ENCODE results near the gene DNMT3A. TPM values are rescaled to one million over a fixed set of nuclear protein-coding genes. Genes with fewer than 3 reads are reported as not detected.

DNMT3A gene
- total RNA-seq, 2 donors from 2014 or later: 17.7 to 24.3 TPM

DNA sequence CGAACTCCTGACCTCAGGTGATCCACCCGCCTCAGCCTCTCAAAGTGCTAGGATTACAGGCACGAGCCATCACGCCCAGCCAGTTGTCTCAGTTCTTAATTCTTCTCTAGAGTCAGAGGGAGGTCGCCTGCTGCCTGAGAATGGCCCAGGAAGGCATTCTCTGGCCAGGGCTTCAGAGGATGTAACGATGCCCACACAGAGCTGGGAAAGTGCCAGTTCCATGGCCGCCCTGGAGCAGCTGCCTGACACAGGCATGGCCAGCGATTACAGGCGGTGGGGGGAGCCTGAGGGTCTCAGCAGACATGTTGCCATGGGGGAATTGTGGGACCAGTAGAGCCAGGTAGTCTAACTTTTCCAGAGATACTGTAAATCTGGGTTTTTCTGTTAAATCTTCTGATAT, 25.6 kb upstream of the DNMT3A start:
- TF ChIP-seq, protein P1, sequence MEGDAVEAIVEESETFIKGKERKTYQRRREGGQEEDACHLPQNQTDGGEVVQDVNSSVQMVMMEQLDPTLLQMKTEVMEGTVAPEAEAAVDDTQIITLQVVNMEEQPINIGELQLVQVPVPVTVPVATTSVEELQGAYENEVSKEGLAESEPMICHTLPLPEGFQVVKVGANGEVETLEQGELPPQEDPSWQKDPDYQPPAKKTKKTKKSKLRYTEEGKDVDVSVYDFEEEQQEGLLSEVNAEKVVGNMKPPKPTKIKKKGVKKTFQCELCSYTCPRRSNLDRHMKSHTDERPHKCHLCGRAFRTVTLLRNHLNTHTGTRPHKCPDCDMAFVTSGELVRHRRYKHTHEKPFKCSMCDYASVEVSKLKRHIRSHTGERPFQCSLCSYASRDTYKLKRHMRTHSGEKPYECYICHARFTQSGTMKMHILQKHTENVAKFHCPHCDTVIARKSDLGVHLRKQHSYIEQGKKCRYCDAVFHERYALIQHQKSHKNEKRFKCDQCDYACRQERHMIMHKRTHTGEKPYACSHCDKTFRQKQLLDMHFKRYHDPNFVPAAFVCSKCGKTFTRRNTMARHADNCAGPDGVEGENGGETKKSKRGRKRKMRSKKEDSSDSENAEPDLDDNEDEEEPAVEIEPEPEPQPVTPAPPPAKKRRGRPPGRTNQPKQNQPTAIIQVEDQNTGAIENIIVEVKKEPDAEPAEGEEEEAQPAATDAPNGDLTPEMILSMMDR (IDR thresholded peaks at IDR 0.05): no peak
- Histone ChIP-seq H3K4me3 (no peak overlapping the region), H3K27ac (no peak overlapping the region), H3K27me3 (replicated peaks; ENCODE audit: insufficient read depth) (no peaks in the 10 kb centered on the region), H3K4me1 (ENCODE audit: control insufficient read depth in 1 of 2, low read depth in 2 of 2) (no peaks in the 10 kb centered on the region), H3K36me3 (no peaks in the 10 kb centered on the region), H3K9me3 (no peaks in the 10 kb centered on the region)
- ATAC-seq (ENCODE audit: insufficient number of reproducible peaks, low FRiP score, low read depth) (no peak), DNase-seq (ENCODE audit: low spot score) (no peak)

DNA sequence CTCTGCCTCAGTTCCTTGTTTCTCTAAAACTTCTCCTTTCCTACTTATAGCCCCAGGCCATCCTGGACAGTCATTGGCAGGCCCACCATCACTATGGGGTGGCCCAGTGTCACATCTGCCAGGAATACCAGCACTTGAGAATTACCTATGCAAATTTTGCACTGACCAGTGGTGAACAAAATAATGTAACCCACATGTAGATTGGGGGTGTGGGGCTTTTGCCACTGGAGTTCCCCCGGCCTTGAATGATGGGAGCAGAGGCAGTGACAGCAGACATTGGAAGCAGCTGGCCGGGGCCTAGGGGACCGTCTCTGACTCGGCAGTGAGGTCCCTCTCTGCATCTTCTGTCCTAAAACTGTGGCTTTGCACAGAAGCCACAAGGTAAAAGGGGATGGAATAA, 24.9 kb upstream of the DNMT3A start:
- H3K4me1 ChIP-seq (ENCODE audit: control insufficient read depth in 1 of 2, low read depth in 2 of 2): peaks cover 0 to 2% of the 10 kb centered on the region in 2 donors

GRCh38 chr2:25365241-25365640, 23.5 kb upstream of the DNMT3A start:
- H3K27me3 ChIP-seq (replicated peaks; ENCODE audit: insufficient read depth): no peaks in the 10 kb centered on the region
- TF ChIP-seq, protein P1 (IDR thresholded peaks at IDR 0.05): no peak
- H3K4me3 ChIP-seq: no peak overlapping the region
- H3K27ac ChIP-seq: no peak overlapping the region
- no peaks in the 10 kb centered on the region for H3K36me3 ChIP-seq
- peaks cover 0 to 4% of the 10 kb centered on the region in 2 donors for H3K4me1 ChIP-seq (ENCODE audit: control insufficient read depth in 1 of 2, low read depth in 2 of 2)
- no peak for ATAC-seq (ENCODE audit: insufficient number of reproducible peaks, low FRiP score, low read depth)
- no peaks in the 10 kb centered on the region for H3K9me3 ChIP-seq
- no peak for DNase-seq (ENCODE audit: low spot score)

More for the DNA sequence above, 24.9 kb upstream of the DNMT3A start:
- ATAC-seq (ENCODE audit: insufficient number of reproducible peaks, low FRiP score, low read depth) (no peak), DNase-seq (ENCODE audit: low spot score) (no peak)
- Histone ChIP-seq H3K36me3 (no peaks in the 10 kb centered on the region), H3K27ac (no peak overlapping the region), H3K9me3 (no peaks in the 10 kb centered on the region), H3K27me3 (replicated peaks; ENCODE audit: insufficient read depth) (no peaks in the 10 kb centered on the region), H3K4me3 (no peak overlapping the region)
- TF ChIP-seq, protein P1 (IDR thresholded peaks at IDR 0.05): no peak

DNA sequence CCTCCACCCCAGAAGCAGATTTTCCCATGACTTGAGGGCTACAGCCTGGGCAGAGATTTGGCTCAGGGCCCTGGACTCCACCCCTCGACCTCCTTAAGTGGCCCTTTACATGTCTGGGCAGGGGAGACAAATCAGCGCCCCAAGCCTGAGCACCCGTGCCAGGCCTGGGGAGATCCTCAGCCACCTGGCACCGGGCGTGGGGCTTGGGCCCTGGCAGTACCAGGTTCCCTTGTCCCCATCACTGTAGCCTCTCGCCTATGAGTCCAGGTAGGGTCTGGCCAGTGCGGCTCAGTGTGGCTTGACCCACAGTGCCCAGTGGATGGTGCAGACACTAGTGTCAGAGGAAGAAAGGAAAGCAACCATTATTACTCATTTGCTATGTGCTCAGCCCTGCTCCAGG, 22.0 kb upstream of the DNMT3A start:
- ATAC-seq (ENCODE audit: insufficient number of reproducible peaks, low FRiP score, low read depth) (no peak), DNase-seq (ENCODE audit: low spot score) (no peak)
- Histone ChIP-seq H3K9me3 (no peaks in the 10 kb centered on the region), H3K4me3 (no peak overlapping the region), H3K4me1 (ENCODE audit: control insufficient read depth in 1 of 2, low read depth in 2 of 2) (peaks cover 0 to 4% of the 10 kb centered on the region in 2 donors), H3K36me3 (no peaks in the 10 kb centered on the region), H3K27ac (no peak overlapping the region), H3K27me3 (replicated peaks; ENCODE audit: insufficient read depth) (no peaks in the 10 kb centered on the region)
- TF ChIP-seq, protein P1 (IDR thresholded peaks at IDR 0.05): no peak

- no peaks in the 10 kb centered on the region for H3K27me3 ChIP-seq (replicated peaks; ENCODE audit: insufficient read depth)
- peak overlapping the region; percentile 65 for H3K4me3 ChIP-seq
- TF ChIP-seq, protein P1 (IDR thresholded peaks at IDR 0.05): no peak
- DNase-seq (ENCODE audit: low spot score) (no peak), ATAC-seq (ENCODE audit: insufficient number of reproducible peaks, low FRiP score, low read depth) (no peak)
- H3K4me1 ChIP-seq (ENCODE audit: control insufficient read depth in 1 of 2, low read depth in 2 of 2): peaks cover 0 to 4% of the 10 kb centered on the region in 2 donors
- H3K9me3 ChIP-seq: no peaks in the 10 kb centered on the region
- H3K36me3 ChIP-seq: no peaks in the 10 kb centered on the region
- peak overlapping the region in 1 of 2 donors; percentile 5 for H3K27ac ChIP-seq
Observed at GRCh38 chr2:25362434-25363145, 20.9 kb upstream of the DNMT3A start.

Data from thoracic aorta (tissue), 2 donors.